HUES6 (cell line): ENCODE data around the gene PDE4D.
A peak's percentile ranks its signal among the peaks of the same experiment; 100 is the strongest.

Experiments
- H3K27ac ChIP-seq: 2 replicates; pipeline ENCODE4 v1.7.0; 2013; ENCODE audit warnings: low read depth, mild to moderate bottlenecking, low read length, inconsistent platforms
- H3K27me3 ChIP-seq: 2 replicates; pipeline ENCODE4 v1.6.1; 2013; ENCODE audit warnings: low read length; ENCODE audit not compliant: control insufficient read depth, insufficient read depth
- H3K36me3 ChIP-seq: 2 replicates; pipeline ENCODE4 v1.6.1; 2013; ENCODE audit warnings: low read length; ENCODE audit not compliant: control insufficient read depth, insufficient read depth
- H3K4me1 ChIP-seq: 2 replicates; pipeline ENCODE4 v1.6.1; 2013; ENCODE audit warnings: low read length; ENCODE audit not compliant: control insufficient read depth, insufficient read depth
- H3K4me3 ChIP-seq: 2 replicates; pipeline ENCODE4 v1.5.1; 2013; ENCODE audit warnings: low read depth, low read length
- H3K9ac ChIP-seq: one replicate; pipeline ENCODE4 v1.6.1; 2013; ENCODE audit warnings: mild to moderate bottlenecking, low read length
- H3K9me3 ChIP-seq: 2 replicates; pipeline ENCODE4 v1.6.1; 2013; ENCODE audit warnings: low read depth, low read length; ENCODE audit not compliant: control insufficient read depth, insufficient read depth

PDE4D gene

DNA sequence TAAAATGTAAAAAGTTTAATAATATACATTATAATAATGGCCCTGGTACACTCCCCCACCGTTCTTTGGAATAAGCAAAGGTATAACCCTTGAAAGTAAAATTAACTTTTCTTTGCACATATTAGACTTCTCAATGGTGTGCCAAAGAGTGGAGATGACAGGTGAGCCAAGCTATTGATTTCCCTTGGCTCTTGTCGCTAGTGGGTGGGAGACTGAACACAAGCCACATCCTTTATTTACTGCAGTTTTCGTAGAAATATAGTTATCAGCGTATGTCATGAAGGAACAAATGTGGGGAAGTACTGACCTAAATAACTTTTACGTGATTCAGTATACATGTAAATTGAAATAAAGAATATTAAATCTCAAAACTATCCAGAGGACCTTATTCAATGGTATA is 761.4 kb downstream of the PDE4D start:
- no peaks in the 10 kb centered on the region for H3K27me3 ChIP-seq
- H3K27ac ChIP-seq = no peak overlapping the region
- H3K9ac ChIP-seq = no peak overlapping the region
- no peak overlapping the region for H3K4me3 ChIP-seq
- H3K36me3 ChIP-seq = no peaks in the 10 kb centered on the region
- H3K9me3 ChIP-seq = no peaks in the 10 kb centered on the region
- peaks cover 25% of the 10 kb centered on the region for H3K4me1 ChIP-seq

DNA sequence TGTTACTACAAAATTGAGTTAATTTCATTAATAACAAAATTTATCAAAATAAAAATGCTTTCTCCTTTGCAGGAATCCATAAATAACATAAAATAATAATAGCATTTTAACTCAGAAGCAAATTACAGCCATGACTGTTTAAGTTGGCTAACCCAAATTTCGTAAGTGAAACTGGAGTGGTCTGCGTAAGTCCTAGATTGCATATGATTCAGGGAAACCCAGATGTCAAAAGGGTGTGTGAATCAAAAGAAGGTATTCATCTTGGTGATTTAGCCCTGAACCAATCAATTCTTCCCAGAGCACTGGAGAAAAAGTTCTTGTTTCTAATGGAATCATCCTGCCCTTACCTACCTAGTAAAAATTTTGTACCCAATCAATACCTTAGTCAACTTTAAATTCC is 763.1 kb downstream of the PDE4D start:
- peaks cover 42% of the 10 kb centered on the region for H3K4me1 ChIP-seq
- H3K27ac ChIP-seq = no peak overlapping the region
- H3K9me3 ChIP-seq = no peaks in the 10 kb centered on the region
- no peaks in the 10 kb centered on the region for H3K27me3 ChIP-seq
- H3K9ac ChIP-seq = no peak overlapping the region
- no peaks in the 10 kb centered on the region for H3K36me3 ChIP-seq
- H3K4me3 ChIP-seq = no peak overlapping the region

DNA sequence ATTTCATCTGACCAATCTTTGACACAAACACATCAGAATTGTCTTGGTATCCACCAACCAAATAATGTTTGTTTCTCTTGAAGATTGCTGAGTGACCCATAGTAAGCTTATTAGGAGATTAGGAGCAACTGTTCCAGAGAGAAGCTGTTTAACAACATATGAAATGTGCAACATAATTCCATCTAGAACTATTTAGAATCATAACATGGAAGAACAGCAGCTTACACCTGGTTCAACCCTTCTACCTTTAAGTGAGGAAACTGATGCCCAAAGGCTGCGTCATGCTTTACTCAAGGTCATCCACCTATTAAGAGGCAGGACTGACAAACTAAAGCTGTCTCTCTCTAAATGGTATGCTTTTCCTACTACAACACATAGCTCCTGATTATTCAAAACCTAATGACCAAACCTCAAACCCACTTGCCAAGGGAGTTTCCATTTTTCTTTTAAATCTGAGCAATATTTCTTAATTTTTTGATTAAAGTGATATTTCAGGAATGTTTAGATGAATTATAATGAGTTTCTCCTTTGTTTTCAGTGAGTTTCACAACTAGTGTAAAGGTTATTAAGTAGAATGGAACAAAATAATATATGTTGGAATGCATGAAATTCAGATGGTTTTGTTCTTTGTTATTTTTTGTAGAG is 764.8 kb downstream of the PDE4D start:
- Histone ChIP-seq H3K27ac (no peak overlapping the region), H3K27me3 (no peaks in the 10 kb centered on the region), H3K9me3 (no peaks in the 10 kb centered on the region), H3K4me1 (peaks cover 49% of the 10 kb centered on the region), H3K4me3 (no peak overlapping the region), H3K9ac (no peak overlapping the region), H3K36me3 (no peaks in the 10 kb centered on the region)

DNA sequence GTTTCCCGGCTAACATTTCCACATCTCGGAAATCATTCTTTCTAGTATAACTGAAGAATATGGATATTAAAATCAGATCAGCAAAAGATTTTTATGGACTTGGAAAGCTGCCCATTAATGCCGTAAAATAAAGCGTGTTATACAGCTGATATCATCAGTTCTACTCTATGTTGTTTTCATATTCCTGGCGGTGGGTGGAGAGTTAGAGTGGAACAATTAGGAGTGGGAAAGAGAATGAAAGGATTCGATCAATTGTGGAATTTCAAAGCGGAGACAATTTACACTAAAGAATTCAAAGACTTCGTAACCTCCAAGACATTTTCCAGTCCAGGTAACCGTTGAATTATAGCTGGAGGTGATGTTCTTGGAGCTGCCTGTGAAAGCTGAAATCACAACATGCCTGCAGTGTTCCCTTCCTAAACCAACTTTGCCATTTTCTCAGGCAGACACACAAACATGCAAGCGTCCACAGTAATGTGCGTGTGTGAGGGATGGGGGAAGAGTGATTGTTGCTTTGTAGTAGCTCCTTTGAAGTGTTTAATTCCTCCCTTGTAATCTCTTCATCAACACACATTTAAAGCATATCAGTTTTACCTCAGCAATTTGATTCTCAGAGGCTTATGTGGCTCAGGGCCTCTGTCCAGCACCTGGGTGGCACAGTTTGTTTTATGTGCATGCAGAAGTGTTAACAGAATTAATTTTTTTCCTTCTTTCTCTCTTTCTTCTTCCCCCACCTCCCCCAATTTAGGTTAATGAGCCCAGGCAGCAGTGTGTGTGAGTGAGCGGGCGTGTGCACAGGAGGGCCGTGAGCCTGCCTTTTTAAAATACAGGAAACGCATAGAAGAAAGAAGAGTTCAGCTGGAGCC is 766.6 kb downstream of the PDE4D start:
- peak overlapping the region; percentile 65 for H3K9ac ChIP-seq
- H3K4me3 ChIP-seq = peak overlapping the region; percentile 33
- peak overlapping the region; percentile 85 for H3K27ac ChIP-seq
- no peaks in the 10 kb centered on the region for H3K9me3 ChIP-seq
- peaks cover 47% of the 10 kb centered on the region for H3K4me1 ChIP-seq
- no peaks in the 10 kb centered on the region for H3K27me3 ChIP-seq
- H3K36me3 ChIP-seq = no peaks in the 10 kb centered on the region

DNA sequence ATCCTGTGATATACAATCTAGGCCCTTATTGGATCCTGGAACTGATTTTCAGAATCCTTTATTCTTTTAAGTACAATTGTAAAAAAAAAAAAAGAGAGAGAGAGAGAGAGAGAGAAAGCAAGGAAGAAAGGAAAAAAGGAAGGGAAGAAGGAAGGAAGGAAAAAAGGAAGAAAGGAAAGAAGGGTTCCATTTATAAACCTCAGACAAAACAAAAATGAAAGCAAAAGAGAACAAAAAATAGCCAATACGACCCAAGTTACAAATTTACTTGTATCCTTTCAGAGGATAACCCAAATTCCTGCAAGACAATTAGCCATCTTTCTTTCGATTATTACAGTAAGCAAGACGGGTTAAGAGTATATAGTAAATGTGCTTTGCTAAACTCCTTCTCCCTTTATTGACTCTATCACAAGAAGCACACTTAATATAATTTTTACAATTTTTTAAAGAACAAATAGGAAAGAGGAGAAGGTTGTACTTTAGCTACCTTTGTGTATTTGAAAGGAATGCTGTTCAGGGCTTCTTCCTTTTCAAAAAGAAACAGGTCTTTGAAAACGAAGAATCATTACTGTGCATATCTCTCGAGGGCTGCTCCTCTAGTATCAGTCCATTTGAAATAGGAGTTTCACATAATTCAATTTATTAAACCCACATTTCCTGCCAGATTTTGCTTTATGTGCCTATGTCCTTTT is 767.4 kb downstream of the PDE4D start:
- H3K27me3 ChIP-seq = no peaks in the 10 kb centered on the region
- peaks cover 45% of the 10 kb centered on the region for H3K4me1 ChIP-seq
- no peak overlapping the region for H3K4me3 ChIP-seq
- no peaks in the 10 kb centered on the region for H3K9me3 ChIP-seq
- peak overlapping the region; percentile 85 for H3K27ac ChIP-seq
- no peak overlapping the region for H3K9ac ChIP-seq
- no peaks in the 10 kb centered on the region for H3K36me3 ChIP-seq

DNA sequence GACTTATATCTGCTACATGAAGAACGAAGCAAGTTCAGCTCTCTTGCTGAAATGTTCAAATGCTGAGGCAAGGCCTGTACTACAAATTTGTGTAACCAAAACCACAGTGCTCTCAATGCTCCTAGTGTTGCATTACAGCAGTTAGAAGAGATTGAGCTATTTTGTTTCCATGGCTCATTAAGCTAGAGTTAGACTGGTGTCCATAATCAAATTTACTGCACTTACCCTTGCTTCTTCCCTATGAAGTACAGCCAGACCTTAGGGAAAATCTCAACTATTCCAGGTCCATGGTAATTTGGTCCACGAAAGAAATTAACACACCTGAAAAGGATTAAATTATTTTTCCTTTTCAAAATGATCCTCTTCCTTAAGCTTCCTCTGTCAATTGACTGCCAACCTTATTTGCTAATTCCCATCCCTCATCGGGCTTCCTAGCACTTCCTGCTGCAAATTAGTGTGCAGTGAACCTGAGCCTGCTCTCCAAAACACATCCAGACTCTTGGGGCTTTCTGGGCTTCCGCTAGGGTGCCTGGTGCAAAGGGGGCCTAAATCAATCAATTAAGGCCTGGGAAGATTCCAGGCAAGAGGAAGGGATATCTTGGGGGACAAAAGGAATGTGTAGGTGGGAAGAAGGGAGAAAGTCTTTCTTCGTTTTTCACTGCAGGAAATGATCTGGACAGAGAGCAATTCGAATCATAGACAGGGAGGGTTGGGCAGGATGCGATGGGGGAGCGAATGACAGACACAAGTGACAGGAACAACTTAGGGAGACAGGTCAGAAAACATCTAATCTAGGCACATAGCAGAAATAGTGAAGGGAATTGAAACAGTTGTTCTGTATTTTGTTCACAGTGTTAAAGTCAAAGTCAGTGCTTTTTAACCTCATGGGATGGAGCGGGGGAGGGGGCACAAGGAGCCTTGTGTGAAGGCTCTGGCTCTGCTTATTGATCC is 768.2 kb downstream of the PDE4D start:
- Histone ChIP-seq H3K4me1 (peaks cover 37% of the 10 kb centered on the region), H3K4me3 (no peak overlapping the region), H3K9me3 (no peaks in the 10 kb centered on the region), H3K36me3 (no peaks in the 10 kb centered on the region), H3K27me3 (no peaks in the 10 kb centered on the region), H3K27ac (peak overlapping the region; percentile 53; the same call in 1 of the 2 replicates), H3K9ac (no peak overlapping the region)

DNA sequence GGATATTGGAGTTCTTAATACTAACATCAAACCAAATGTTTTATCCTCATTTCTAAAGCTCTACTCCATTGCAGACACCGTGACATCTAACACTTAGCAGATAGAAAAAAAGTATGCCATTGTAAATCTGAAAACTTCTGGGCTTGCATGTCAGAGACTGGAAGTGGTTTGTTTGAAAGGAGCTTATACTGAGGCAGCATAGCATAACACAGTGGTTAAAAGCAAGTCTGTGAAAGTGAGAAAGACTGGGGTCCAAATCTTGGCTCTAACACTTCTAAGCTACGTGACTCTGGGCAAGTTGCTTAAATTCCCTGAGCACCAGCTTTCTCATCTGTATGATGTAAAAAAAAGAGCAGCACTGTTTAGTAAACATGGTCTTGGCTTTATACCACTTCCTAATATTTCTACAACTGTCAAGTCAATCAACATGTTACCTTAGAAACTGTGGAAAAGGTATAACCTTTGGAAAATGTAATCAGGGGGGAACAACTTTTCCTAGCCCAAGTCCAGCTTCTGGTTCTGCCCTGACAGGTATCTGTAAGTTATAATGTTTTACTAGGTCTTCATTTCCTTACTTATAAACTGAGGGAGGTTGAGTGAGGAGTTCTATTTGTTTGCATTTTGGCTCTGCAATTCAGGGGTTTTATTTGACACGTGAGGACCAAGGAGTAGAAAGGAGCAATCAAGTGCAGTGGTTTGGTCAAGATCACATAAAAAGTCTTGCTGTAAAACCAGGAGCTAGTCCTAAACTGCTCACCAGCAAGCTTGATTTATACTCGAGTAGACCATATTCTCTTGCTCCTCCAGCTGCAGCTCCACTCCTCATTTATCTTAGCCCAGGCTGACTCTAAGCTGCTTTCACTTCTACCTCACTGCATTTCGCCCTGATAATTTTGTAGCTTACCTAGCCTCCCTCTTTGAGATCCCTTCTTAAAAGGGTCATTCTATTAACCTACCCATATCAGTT is 769.6 kb downstream of the PDE4D start:
- H3K9ac ChIP-seq = no peak overlapping the region
- H3K27ac ChIP-seq = no peak overlapping the region

DNA sequence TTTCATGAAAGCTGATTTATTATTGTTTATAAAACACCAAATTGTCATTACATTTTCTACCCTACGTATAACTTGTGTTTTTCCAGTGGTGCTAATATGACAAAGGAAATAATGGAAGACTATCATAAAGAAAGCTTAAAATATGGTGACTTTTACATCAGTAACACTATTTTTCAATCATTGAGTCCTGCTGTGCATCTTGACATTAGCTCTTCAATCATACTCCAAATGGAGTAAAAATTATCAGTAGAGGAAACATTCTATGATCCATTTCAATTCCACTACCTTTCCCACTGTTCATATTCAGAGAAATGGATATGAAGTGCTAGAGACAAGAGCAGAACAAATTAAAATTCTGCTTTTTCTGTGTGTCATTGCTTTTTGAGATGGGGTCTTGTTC is 774.0 kb downstream of the PDE4D start:
- Histone ChIP-seq H3K9me3 (no peaks in the 10 kb centered on the region), H3K27me3 (no peaks in the 10 kb centered on the region), H3K4me1 (peaks cover 8% of the 10 kb centered on the region; the same call in 1 of the 2 replicates), H3K4me3 (no peak overlapping the region), H3K9ac (no peak overlapping the region), H3K27ac (no peak overlapping the region), H3K36me3 (no peaks in the 10 kb centered on the region)

More for the DNA sequence above, 769.6 kb downstream of the PDE4D start:
- Histone ChIP-seq H3K36me3 (no peaks in the 10 kb centered on the region), H3K4me3 (no peak overlapping the region), H3K9me3 (no peaks in the 10 kb centered on the region), H3K4me1 (peaks cover 37% of the 10 kb centered on the region), H3K27me3 (no peaks in the 10 kb centered on the region)

DNA sequence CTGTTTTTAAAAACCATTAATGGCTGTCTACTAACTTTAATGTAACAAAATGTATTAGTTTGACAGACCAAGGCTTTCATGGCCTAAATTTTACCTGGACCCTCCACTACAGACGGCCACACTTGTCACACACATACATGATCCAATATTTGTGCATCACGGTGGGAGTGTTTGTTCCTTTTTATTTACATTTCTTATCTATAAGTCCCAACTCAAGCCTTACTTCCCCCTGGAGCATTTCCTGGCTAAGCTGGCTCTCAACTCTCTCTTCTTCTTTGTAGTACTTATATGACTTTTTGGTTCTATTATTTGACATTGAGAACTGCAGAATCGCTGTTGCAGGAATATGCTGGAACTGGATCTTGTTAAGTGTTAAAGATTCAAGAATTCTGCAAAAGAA is 776.2 kb downstream of the PDE4D start:
- H3K36me3 ChIP-seq = no peaks in the 10 kb centered on the region
- H3K9ac ChIP-seq = no peak overlapping the region
- 0 out of 2 replicates have a peak, but pooled peaks cover 6% of the 10 kb centered on the region for H3K4me1 ChIP-seq
- no peaks in the 10 kb centered on the region for H3K9me3 ChIP-seq
- no peak overlapping the region for H3K4me3 ChIP-seq
- no peak overlapping the region for H3K27ac ChIP-seq
- no peaks in the 10 kb centered on the region for H3K27me3 ChIP-seq
